ENCODE results near the gene ASH1L. TPM values are rescaled to one million over a fixed set of nuclear protein-coding genes. Genes with fewer than 3 reads are reported as not detected.

The ASH1L gene
- total RNA-seq, 1 experiment from 2014 or later, result 29.3 TPM

DNA sequence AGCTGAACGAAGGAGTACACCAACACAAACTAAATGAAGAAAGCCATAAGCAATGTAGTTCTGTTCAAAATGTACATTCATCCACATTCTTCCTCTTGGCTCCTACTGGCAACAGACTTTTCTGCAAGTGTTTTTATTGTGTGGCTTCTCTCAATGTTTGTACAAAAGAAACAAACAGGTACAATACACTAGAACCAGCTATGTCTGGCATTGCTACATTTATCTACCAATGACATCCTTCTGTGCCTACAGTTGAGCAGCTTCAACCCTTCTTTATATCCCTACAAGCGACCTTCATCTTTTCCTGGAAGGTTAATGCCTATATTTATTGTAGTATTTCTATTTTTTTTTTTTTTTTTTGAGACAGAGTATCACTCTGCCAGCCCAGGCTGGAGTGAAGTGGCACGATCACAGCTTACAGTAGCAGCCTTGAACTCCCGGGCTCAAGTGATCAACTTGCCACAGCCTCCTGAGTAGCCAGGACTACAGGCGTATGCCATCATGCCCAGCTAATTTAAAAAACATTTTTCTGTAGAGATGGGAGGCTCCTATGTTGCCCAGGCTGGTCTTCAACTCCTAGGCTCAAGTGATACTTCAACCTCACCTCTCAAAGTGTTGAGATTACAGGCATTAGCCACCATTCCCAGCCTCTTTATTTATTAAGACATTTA is 89.3 kb downstream of the ASH1L start:
- no peaks in the 10 kb centered on the region for H3K27me3 Mint-ChIP-seq (ENCODE audit: low read depth)
- peaks cover 24% of the 10 kb centered on the region for H3K9me3 Mint-ChIP-seq
- ATAC-seq, result no peak
- CTCF ChIA-PET, result no interaction called here
- TF ChIP-seq, protein P1, sequence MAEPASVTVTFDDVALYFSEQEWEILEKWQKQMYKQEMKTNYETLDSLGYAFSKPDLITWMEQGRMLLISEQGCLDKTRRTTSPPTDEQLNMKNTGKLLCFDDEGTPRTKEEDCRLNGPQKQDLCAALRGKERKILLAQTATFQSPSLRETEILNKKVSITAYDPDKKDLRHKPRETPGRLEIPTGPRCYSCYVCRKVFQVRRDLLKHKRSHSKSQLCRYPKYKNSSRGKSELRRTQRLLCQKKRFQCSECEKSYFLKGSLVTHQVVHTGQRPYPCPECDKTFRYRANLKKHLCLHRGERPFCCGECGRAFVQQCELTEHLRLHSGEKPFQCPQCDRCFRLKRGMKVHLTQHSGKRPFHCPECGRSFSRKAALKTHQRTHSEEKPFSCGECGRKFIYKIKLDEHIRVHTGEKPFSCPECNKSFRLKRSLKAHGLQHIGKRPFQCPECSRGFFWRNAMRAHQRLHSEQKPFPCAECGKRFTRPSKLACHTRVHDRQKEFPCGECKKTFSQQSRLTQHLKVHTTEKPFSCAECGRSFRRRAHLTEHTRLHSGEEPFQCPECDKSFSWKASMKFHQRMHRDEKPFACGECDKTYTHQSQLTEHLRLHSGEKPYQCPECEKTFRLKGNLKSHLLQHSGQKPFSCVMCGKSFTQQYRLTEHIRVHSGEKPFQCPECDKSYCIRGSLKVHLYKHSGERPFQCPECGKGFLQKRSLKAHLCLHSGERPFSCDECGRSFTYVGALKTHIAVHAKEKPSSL (CRISPR knock-in tag; conservative IDR thresholded peaks at IDR 0.05), result no peak
- TF ChIP-seq, protein P2, sequence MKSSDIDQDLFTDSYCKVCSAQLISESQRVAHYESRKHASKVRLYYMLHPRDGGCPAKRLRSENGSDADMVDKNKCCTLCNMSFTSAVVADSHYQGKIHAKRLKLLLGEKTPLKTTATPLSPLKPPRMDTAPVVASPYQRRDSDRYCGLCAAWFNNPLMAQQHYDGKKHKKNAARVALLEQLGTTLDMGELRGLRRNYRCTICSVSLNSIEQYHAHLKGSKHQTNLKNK (CRISPR knock-in tag; IDR thresholded peaks at IDR 0.05), result no peak
- TF ChIP-seq GTF2I (CRISPR knock-in tag; conservative IDR thresholded peaks at IDR 0.05) (no peak), FOXJ3 (CRISPR knock-in tag; IDR thresholded peaks at IDR 0.05; ENCODE audit: borderline replicate concordance) (no peak), NFYB (CRISPR knock-in tag; conservative IDR thresholded peaks at IDR 0.05; ENCODE audit: low read depth) (no peak), ZNF219 (CRISPR knock-in tag; IDR thresholded peaks at IDR 0.05; ENCODE audit: borderline replicate concordance) (no peak), MXD4 (CRISPR knock-in tag; IDR thresholded peaks at IDR 0.05; ENCODE audit: borderline replicate concordance) (no peak), ELF4 (CRISPR knock-in tag; IDR thresholded peaks at IDR 0.05; ENCODE audit: low read depth) (no peak), TEAD4 (CRISPR knock-in tag; IDR thresholded peaks at IDR 0.05) (no peak), ESRRA (CRISPR knock-in tag; IDR thresholded peaks at IDR 0.05; ENCODE audit: borderline replicate concordance) (no peak), ZNF138 (CRISPR knock-in tag; conservative IDR thresholded peaks at IDR 0.05) (no peak), MYBL2 (CRISPR knock-in tag; IDR thresholded peaks at IDR 0.05) (no peak), OVOL2 (CRISPR knock-in tag; IDR thresholded peaks at IDR 0.05; ENCODE audit: borderline replicate concordance) (no peak), FOXK1 (CRISPR knock-in tag; IDR thresholded peaks at IDR 0.05) (no peak), TEAD1 (CRISPR knock-in tag; IDR thresholded peaks at IDR 0.05) (no peak)
- TF ChIP-seq, protein P3, sequence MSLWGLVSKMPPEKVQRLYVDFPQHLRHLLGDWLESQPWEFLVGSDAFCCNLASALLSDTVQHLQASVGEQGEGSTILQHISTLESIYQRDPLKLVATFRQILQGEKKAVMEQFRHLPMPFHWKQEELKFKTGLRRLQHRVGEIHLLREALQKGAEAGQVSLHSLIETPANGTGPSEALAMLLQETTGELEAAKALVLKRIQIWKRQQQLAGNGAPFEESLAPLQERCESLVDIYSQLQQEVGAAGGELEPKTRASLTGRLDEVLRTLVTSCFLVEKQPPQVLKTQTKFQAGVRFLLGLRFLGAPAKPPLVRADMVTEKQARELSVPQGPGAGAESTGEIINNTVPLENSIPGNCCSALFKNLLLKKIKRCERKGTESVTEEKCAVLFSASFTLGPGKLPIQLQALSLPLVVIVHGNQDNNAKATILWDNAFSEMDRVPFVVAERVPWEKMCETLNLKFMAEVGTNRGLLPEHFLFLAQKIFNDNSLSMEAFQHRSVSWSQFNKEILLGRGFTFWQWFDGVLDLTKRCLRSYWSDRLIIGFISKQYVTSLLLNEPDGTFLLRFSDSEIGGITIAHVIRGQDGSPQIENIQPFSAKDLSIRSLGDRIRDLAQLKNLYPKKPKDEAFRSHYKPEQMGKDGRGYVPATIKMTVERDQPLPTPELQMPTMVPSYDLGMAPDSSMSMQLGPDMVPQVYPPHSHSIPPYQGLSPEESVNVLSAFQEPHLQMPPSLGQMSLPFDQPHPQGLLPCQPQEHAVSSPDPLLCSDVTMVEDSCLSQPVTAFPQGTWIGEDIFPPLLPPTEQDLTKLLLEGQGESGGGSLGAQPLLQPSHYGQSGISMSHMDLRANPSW (CRISPR knock-in tag; conservative IDR thresholded peaks at IDR 0.05; ENCODE audit: low read depth), result no peak
- no peak for DNase-seq (ENCODE audit: low spot score)
- POLR2A ChIA-PET, result interaction anchor here (0.6 kb wide), 1 partner anchor 1295 kb away, joined by 3 read pairs; no protein-coding TSS in a partner anchor
- no peak overlapping the region for H3K4me3 Mint-ChIP-seq
- peaks cover 43% of the 10 kb centered on the region for H3K36me3 Mint-ChIP-seq
- peaks cover 4% of the 10 kb centered on the region for H3K4me1 Mint-ChIP-seq
- no peak overlapping the region for H3K27ac Mint-ChIP-seq

DNA sequence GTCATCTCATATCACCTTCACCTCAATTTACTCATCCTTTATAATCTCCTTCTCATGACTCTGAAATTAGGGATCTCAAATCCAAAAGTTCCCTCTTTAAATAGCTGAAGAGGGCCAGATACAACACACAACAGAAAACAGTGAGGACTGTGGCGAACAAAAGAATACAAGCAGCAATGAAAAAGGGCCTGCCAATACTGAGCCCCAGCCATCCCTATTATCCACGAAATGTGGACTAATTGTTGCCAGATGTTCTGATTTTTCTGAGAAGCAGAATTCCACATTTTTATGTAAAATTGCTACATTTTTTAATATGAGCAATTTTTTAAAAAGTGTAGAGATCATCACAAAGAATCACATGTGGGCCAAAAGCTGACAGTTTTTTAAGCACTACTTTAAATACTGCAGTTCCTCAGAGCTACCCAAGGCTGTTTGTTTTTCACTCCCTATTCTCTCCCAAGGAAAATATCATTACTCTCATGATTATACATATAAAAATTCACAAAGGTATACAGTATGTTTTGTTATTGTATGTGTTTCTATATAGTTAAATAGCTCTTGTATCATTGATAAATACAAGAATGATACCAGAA is 90.0 kb downstream of the ASH1L start:
- H3K36me3 Mint-ChIP-seq, result peaks cover 43% of the 10 kb centered on the region
- H3K4me3 Mint-ChIP-seq, result no peak overlapping the region
- no peaks in the 10 kb centered on the region for H3K4me1 Mint-ChIP-seq
- H3K27me3 Mint-ChIP-seq (ENCODE audit: low read depth), result no peaks in the 10 kb centered on the region
- no peak for DNase-seq (ENCODE audit: low spot score)
- no peak overlapping the region for H3K27ac Mint-ChIP-seq
- ChIA-PET POLR2A (no interaction called here), CTCF (no interaction called here)
- peaks cover 24% of the 10 kb centered on the region for H3K9me3 Mint-ChIP-seq
- no peak for ATAC-seq
- TF ChIP-seq CREB1 (CRISPR knock-in tag; IDR thresholded peaks at IDR 0.05) (no peak), ARID4B (CRISPR knock-in tag; IDR thresholded peaks at IDR 0.05; ENCODE audit: borderline replicate concordance) (no peak), GABPB1 (CRISPR knock-in tag; IDR thresholded peaks at IDR 0.05) (no peak)
- TF ChIP-seq, protein P4, sequence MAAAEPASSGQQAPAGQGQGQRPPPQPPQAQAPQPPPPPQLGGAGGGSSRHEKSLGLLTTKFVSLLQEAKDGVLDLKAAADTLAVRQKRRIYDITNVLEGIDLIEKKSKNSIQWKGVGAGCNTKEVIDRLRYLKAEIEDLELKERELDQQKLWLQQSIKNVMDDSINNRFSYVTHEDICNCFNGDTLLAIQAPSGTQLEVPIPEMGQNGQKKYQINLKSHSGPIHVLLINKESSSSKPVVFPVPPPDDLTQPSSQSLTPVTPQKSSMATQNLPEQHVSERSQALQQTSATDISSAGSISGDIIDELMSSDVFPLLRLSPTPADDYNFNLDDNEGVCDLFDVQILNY (CRISPR knock-in tag; IDR thresholded peaks at IDR 0.05), result no peak
- TF ChIP-seq, protein P5, sequence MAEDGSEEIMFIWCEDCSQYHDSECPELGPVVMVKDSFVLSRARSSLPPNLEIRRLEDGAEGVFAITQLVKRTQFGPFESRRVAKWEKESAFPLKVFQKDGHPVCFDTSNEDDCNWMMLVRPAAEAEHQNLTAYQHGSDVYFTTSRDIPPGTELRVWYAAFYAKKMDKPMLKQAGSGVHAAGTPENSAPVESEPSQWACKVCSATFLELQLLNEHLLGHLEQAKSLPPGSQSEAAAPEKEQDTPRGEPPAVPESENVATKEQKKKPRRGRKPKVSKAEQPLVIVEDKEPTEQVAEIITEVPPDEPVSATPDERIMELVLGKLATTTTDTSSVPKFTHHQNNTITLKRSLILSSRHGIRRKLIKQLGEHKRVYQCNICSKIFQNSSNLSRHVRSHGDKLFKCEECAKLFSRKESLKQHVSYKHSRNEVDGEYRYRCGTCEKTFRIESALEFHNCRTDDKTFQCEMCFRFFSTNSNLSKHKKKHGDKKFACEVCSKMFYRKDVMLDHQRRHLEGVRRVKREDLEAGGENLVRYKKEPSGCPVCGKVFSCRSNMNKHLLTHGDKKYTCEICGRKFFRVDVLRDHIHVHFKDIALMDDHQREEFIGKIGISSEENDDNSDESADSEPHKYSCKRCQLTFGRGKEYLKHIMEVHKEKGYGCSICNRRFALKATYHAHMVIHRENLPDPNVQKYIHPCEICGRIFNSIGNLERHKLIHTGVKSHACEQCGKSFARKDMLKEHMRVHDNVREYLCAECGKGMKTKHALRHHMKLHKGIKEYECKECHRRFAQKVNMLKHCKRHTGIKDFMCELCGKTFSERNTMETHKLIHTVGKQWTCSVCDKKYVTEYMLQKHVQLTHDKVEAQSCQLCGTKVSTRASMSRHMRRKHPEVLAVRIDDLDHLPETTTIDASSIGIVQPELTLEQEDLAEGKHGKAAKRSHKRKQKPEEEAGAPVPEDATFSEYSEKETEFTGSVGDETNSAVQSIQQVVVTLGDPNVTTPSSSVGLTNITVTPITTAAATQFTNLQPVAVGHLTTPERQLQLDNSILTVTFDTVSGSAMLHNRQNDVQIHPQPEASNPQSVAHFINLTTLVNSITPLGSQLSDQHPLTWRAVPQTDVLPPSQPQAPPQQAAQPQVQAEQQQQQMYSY (CRISPR knock-in tag; IDR thresholded peaks at IDR 0.05), result no peak

Data from WTC11 (cell line).